Erythroblast (primary cell): Measurements from ENCODE around the gene KAT2B.

Source experiments
- GATA1 ChIP-seq: IDR thresholded peaks from 2 replicates; pipeline ENCODE4 v1.6.1; 2011; ENCODE audit warnings: low read depth, mild to moderate bottlenecking, control low read depth, low read length, moderate library complexity
- POLR2A ChIP-seq: IDR thresholded peaks from 2 replicates; pipeline ENCODE4 v1.6.1; 2011; ENCODE audit warnings: mild to moderate bottlenecking, low read length

DNA sequence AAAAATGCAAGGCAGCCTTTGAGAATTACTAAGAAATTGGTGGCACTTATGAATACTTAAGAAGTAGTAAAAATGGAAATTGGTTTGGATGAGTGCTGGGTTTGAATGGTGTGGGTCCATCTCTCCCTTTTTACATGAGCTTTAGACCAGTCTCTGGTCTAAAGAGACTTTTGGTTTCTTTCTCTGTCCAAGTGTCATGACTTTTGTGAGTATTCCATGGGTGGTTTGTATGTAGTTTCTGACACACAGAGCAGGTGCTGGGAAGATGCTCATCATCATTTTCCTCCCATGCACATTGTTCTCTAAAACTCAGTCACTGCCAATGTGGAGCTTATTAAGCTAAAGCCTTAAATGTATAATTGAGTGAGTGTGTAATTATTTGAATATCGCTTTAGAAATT lies 63.5 kb downstream of the KAT2B start:
- TF ChIP-seq POLR2A (no peak), GATA1 (no peak)
